GM12872 (cell line): ENCODE measurements around the gene GPSM3.

ENCODE experiments used
- TF ChIP-seq, protein P1 (sequence below): IDR thresholded peaks from 3 replicates; pipeline ENCODE4 v1.5.1; 2011; ENCODE audit warnings: low read depth, mild to moderate bottlenecking, low read length, moderate library complexity; ENCODE audit not compliant: insufficient read depth

The GPSM3 gene

DNA sequence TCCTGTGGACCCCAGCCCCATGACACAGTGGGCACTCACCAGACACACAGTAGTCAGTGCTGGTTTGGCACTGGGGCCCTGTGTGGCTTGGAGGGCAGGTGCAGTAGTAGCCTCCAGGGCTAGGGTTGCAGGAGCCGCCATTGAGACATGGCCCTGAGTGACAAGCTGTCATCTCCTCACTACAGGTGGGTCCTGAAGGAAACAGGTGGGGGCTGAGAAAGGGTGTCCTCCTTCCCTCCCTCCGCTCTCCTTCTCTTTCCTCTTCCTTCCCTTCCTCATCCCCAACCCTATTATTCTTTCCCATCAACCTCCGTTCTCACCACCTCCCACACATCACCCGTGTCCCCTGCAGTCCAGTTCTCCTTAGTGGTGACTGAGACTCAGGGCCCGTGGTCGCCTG is 21.2 kb upstream of the GPSM3 start:
- TF ChIP-seq, protein P1, sequence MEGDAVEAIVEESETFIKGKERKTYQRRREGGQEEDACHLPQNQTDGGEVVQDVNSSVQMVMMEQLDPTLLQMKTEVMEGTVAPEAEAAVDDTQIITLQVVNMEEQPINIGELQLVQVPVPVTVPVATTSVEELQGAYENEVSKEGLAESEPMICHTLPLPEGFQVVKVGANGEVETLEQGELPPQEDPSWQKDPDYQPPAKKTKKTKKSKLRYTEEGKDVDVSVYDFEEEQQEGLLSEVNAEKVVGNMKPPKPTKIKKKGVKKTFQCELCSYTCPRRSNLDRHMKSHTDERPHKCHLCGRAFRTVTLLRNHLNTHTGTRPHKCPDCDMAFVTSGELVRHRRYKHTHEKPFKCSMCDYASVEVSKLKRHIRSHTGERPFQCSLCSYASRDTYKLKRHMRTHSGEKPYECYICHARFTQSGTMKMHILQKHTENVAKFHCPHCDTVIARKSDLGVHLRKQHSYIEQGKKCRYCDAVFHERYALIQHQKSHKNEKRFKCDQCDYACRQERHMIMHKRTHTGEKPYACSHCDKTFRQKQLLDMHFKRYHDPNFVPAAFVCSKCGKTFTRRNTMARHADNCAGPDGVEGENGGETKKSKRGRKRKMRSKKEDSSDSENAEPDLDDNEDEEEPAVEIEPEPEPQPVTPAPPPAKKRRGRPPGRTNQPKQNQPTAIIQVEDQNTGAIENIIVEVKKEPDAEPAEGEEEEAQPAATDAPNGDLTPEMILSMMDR: no peak

DNA sequence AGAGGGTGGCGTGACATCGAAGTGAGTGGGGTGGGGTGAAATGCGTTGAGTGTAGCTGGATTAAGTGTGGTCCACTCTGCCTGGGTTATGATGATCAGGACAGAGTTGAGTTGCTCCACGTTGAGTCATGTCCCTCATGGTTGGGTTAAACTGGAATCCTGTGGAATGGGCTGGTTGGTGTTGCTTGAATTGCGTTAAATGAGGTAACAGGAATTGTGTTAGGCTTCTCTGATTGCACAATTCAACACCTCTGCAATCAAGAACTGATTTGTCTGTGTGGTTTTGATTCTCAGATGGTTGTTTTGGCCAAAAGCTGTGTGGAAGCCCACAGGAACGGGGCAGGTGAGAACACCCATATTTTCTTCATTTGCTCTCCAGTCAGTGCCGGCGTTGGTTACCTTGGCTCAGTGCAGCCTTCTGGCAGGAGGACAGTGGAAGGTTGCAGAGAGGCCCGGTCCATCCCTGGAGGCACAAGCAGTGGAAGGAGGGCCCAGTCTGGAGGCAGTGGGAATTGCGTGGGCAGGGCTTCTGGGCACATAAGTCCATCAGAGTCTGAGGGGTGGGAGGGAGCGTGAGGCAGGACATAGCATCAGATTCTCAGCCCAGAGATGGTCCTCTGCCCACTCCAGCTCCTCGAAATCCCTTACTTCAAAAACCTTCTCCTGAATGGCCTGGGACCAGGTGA is 19.8 kb upstream of the GPSM3 start:
- TF ChIP-seq, protein P1: no peak

DNA sequence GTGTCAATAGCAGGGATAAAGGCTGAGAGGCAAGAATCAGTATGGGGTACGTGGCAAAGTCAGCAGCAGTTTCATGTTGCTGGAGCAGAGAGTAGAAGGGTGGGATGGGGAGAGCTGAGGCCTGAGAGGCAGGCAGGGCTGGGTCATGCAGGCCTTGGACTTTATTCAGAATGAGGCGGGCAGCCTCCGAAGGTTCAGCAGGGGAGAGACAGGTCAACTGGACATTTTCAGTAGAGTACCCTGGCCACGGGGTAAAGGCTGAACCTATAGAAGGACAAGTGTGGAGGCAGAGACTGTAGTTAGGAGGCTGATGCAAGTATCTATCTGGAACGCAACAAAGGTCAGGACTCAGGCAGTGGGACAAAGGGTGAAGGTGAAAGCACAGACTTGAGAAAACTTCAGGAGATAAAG is 17.8 kb upstream of the GPSM3 start:
- TF ChIP-seq, protein P1: no peak

DNA sequence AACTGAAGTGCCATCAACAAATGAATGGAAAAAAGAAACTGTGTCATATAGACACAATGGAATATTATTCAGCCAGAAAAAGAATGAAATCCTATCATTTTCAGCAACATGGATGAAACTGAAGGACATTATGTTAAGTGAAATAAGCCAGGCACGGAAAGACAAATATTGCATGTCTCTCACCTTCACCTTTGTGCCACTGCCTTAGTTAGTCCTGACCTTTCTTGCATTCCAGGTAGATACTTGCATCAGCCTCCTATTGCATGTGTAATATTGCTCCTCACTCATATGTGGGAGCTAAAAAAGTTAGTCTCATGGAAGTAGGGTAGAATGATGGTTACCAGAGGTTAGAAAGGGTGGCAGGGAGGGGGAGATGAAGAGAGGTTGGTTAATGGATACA is 16.6 kb upstream of the GPSM3 start:
- TF ChIP-seq, protein P1: no peak

DNA sequence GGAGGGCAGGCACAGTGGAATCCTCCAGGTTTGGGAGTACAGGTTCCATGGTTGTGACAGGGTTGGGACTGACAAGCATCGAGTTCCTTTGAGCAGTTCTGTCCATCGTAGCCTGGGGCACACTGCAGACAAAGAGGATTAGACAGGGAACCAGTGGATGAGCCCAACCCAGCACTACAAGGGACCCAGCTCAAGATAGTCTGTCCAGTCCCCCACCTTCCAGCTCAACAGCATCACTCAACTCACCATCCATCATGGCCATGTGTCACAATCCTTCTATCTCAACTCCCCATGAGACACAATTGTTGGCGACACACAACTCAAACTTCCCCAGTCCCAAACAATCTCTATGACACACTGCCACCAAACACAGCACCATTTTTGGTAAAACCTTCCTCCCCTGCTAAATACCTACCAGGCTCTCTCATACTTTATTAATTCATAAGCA is 11.8 kb upstream of the GPSM3 start:
- TF ChIP-seq, protein P1: no peak

DNA sequence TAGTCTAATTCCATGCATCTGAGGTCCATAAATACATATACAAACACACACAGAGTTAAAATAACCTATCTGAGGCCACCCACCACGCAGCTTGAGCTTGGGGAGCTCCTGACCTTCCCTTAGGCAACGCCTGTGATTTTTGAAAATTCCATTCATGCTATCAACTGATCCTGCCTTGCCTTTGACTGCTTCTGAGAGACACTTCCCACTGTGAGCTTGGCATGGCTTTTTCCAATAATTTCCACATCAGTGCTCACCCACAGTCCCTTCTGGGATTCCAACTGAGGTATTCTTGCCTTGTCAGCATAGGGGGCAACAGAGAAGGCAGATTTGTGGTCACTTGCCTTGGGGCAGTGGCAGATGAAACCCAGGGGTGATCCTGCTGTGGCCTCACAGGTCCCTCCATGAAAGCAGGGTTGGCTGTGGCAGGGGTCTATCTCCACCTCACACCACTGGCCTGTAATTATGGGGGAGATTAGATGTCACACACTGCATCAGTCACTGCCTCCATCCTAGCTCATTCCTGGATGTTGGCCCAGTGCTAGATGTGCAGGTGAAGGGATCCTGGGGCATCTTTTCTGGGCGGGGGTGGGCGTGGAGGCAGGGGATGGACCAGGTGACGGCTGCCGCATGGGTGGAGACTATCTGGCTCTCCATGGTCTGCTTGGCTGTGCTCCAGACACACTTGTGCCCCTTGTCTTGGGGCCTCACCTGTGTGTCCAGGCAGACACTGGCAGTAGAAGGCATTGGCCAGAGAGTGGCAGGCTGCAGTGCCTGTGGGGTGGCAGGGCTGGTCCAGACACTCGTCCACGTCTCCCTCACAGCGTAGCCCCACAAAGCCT is 11.2 kb upstream of the GPSM3 start:
- TF ChIP-seq, protein P1: no peak

DNA sequence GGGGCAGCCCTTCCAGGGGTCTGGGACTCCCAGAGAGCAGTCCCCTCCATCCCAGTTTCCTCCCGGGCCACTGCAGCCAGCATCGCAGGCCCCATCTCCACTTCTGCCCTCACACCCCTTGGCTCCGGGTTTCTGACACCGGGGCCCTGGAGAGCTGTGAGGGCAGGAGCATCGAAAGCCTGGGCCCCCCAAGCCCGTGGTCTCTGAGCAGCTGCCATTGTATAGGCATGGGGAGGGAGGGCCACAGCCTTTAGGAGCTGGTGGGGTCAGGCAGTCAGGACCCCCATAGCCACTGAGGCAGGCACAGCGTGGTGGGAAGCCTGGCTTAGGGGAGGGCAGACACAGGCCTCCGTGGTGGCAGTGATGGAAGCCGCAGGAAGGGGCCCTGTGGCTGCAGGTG is 9.7 kb upstream of the GPSM3 start:
- TF ChIP-seq, protein P1: no peak
